Endothelial cell of umbilical vein (primary cell): ENCODE data around the gene UNC5CL.

Source experiments
- POLR2A ChIP-seq: IDR thresholded peaks from 2 replicates; pipeline ENCODE4 v1.6.1; 2012; ENCODE audit warnings: low read depth, mild to moderate bottlenecking, control low read depth, low read length
- TF ChIP-seq, protein P1 (sequence below), 2 donors: IDR thresholded peaks; 1 replicate in 1 of 2; 2 replicates in 1 of 2; pipeline ENCODE4 v1.5.1; 2011; ENCODE audit warnings: low read length in 2 of 2, mild to moderate bottlenecking in 2 of 2, moderate library complexity in 2 of 2, control low read depth in 1 of 2, inconsistent platforms in 1 of 2, low read depth in 1 of 2; ENCODE audit not compliant: insufficient read depth in 1 of 2; ENCODE audit errors: extremely low read depth in 1 of 2
- TF ChIP-seq, protein P2 (sequence below): IDR thresholded peaks from 2 replicates; pipeline ENCODE4 v1.6.1; 2011; ENCODE audit not compliant: insufficient read depth, insufficient read length

DNA sequence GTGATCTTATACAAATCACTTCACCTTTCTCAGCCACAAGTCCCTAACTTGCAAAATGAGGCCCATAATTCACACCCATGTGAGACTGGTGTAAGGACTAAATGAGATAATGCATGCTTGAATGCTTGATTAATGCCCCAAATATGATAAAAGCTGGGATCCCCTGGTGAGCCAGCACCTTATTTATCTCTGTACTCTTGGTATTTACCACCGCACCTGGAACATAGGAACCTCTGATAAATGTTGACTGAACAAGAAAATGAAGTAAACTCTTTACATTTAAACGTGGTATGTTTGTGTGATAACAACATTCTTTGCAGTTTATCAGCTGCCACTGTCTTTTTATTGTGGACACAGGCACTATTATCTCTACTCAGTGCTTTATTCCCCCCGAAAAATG lies 11.5 kb upstream of the UNC5CL start:
- TF ChIP-seq, protein P1, sequence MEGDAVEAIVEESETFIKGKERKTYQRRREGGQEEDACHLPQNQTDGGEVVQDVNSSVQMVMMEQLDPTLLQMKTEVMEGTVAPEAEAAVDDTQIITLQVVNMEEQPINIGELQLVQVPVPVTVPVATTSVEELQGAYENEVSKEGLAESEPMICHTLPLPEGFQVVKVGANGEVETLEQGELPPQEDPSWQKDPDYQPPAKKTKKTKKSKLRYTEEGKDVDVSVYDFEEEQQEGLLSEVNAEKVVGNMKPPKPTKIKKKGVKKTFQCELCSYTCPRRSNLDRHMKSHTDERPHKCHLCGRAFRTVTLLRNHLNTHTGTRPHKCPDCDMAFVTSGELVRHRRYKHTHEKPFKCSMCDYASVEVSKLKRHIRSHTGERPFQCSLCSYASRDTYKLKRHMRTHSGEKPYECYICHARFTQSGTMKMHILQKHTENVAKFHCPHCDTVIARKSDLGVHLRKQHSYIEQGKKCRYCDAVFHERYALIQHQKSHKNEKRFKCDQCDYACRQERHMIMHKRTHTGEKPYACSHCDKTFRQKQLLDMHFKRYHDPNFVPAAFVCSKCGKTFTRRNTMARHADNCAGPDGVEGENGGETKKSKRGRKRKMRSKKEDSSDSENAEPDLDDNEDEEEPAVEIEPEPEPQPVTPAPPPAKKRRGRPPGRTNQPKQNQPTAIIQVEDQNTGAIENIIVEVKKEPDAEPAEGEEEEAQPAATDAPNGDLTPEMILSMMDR (IDR thresholded peaks at IDR 0.05; ENCODE audit: extremely low read depth in 1 of 2, insufficient read depth in 1 of 2, low read depth in 1 of 2, low read length in 2 of 2) = no peak
- no peak for TF ChIP-seq POLR2A
- TF ChIP-seq, protein P2, sequence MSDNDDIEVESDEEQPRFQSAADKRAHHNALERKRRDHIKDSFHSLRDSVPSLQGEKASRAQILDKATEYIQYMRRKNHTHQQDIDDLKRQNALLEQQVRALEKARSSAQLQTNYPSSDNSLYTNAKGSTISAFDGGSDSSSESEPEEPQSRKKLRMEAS = no peak
